Loucy (cell line): ENCODE measurements around the gene INTS6.

ENCODE experiments used
- H2AFZ ChIP-seq: fragments of 200-600 bp; sonication (generic); 2 replicates; pipeline ENCODE4 v1.6.0; 2016; ENCODE audit warnings: antibody characterized with exemption, mild to moderate bottlenecking, low read length, moderate library complexity
- H3F3A ChIP-seq: fragments of 200-600 bp; 2 replicates; pipeline ENCODE4 v1.6.0; 2016; ENCODE audit warnings: antibody characterized with exemption, low read depth, mild to moderate bottlenecking
- H3K27me3 ChIP-seq: fragments of 200-600 bp; sonication (generic); 2 replicates; pipeline ENCODE4 v1.6.1; 2014; ENCODE audit warnings: low read length, mild to moderate bottlenecking; ENCODE audit not compliant: insufficient read depth, poor library complexity, severe bottlenecking
- H3K36me3 ChIP-seq: fragments of 200-600 bp; sonication (generic); 2 replicates; pipeline ENCODE4 v1.6.1; 2016; ENCODE audit warnings: low read length; ENCODE audit not compliant: insufficient read depth
- H3K4me1 ChIP-seq: fragments of 200-600 bp; sonication (generic); 2 replicates; pipeline ENCODE4 v1.5.1; 2014; ENCODE audit warnings: low read length, mild to moderate bottlenecking; ENCODE audit not compliant: insufficient read depth, poor library complexity, severe bottlenecking
- H3K4me2 ChIP-seq: fragments of 200-600 bp; sonication (generic); 2 replicates; pipeline ENCODE4 v1.6.0; 2014; ENCODE audit warnings: antibody characterized with exemption, low read length, low read depth, mild to moderate bottlenecking; ENCODE audit not compliant: poor library complexity, severe bottlenecking
- H3K4me3 ChIP-seq: fragments of 200-600 bp; sonication (generic); 2 replicates; pipeline ENCODE4 v1.5.1; 2014; ENCODE audit warnings: low read length, mild to moderate bottlenecking, mixed read lengths; ENCODE audit not compliant: poor library complexity, severe bottlenecking
- H3K79me2 ChIP-seq: fragments of 200-600 bp; sonication (generic); 2 replicates; pipeline ENCODE4 v1.6.1; 2014; ENCODE audit warnings: low read length; ENCODE audit not compliant: insufficient read depth
- H3K9ac ChIP-seq: fragments of 200-600 bp; sonication (generic); 2 replicates; pipeline ENCODE4 v1.6.0; 2014; ENCODE audit warnings: mild to moderate bottlenecking, low read depth, low read length, moderate library complexity; ENCODE audit not compliant: poor library complexity, severe bottlenecking
- H3K9me2 ChIP-seq: fragments of 200-600 bp; sonication (generic); replicated peaks from 2 replicates; pipeline ENCODE4 v1.6.1; 2016; ENCODE audit warnings: low read depth, low read length, mixed read lengths
- H3K9me3 ChIP-seq: fragments of 200-600 bp; sonication (generic); 2 replicates; pipeline ENCODE4 v1.6.1; 2014; ENCODE audit warnings: mild to moderate bottlenecking, antibody characterized with exemption, low read length, low read depth; ENCODE audit not compliant: insufficient read depth
- H4K20me1 ChIP-seq: fragments of 200-600 bp; sonication (generic); 2 replicates; pipeline ENCODE4 v1.6.0; 2014; ENCODE audit warnings: antibody characterized with exemption, low read length, mild to moderate bottlenecking; ENCODE audit not compliant: insufficient read depth, poor library complexity, severe bottlenecking
- CTCF ChIP-seq: fragments of 200-600 bp; sonication (generic); conservative IDR thresholded peaks from 2 replicates; pipeline ENCODE4 v1.5.1; 2014; ENCODE audit warnings: mild to moderate bottlenecking, antibody characterized with exemption, low read length
- EZH2phosphoT487 ChIP-seq: fragments of 200-600 bp; IDR thresholded peaks from 2 replicates; pipeline ENCODE4 v1.6.1; 2018; ENCODE audit warnings: antibody characterized with exemption, mild to moderate bottlenecking, moderate library complexity, borderline replicate concordance

Gene INTS6

GRCh38 chr13:51343475-51343874 is 109.4 kb downstream of the INTS6 start:
- Histone ChIP-seq H3K9me3 (no peaks in the 10 kb centered on the region), H3K79me2 (no peaks in the 10 kb centered on the region), H3K4me1 (no peaks in the 10 kb centered on the region), H3K4me2 (no peak overlapping the region), H3K9ac (no peak overlapping the region), H3K27me3 (no peaks in the 10 kb centered on the region), H3F3A (no peaks in the 10 kb centered on the region), H3K4me3 (no peak overlapping the region), H2AFZ (no peak overlapping the region), H3K36me3 (no peaks in the 10 kb centered on the region), H4K20me1 (no peaks in the 10 kb centered on the region), H3K9me2 (no peaks in the 10 kb centered on the region)
- TF ChIP-seq CTCF (no peak), EZH2phosphoT487 (no peak)

- Histone ChIP-seq H3K79me2 (no peaks in the 10 kb centered on the region), H3K9me2 (no peaks in the 10 kb centered on the region), H3K9ac (no peak overlapping the region), H3K9me3 (no peaks in the 10 kb centered on the region), H3F3A (no peaks in the 10 kb centered on the region), H3K4me3 (no peak overlapping the region), H3K4me2 (no peak overlapping the region), H3K4me1 (no peaks in the 10 kb centered on the region), H2AFZ (no peak overlapping the region), H3K36me3 (no peaks in the 10 kb centered on the region), H3K27me3 (no peaks in the 10 kb centered on the region), H4K20me1 (no peaks in the 10 kb centered on the region)
- TF ChIP-seq EZH2phosphoT487 (no peak), CTCF (no peak)
Measured at GRCh38 chr13:51342706-51343105, 110.1 kb downstream of the INTS6 start.

GRCh38 chr13:51341791-51342190 is 111.0 kb downstream of the INTS6 start:
- Histone ChIP-seq H3K9ac (no peak overlapping the region), H2AFZ (no peak overlapping the region), H3K79me2 (no peaks in the 10 kb centered on the region), H3K4me3 (no peak overlapping the region), H3F3A (no peaks in the 10 kb centered on the region), H3K9me2 (no peaks in the 10 kb centered on the region), H3K27me3 (no peaks in the 10 kb centered on the region), H3K4me2 (no peak overlapping the region), H4K20me1 (no peaks in the 10 kb centered on the region), H3K4me1 (no peaks in the 10 kb centered on the region), H3K9me3 (no peaks in the 10 kb centered on the region), H3K36me3 (no peaks in the 10 kb centered on the region)
- TF ChIP-seq EZH2phosphoT487, result no peak
- no peak for TF ChIP-seq CTCF
